A673 (cell line): ENCODE data around the gene CEP19.

Experiments
- CTCF ChIP-seq: fragments of 300-800, 200-600 bp; sonication (generic); conservative IDR thresholded peaks from 2 replicates; pipeline ENCODE4 v1.5.1; 2017; ENCODE audit warnings: low read depth, mild to moderate bottlenecking, antibody characterized with exemption, low read length, moderate library complexity, mixed read lengths
- EZH2 ChIP-seq: fragments of 200-600 bp; sonication (generic); IDR thresholded peaks from 2 replicates; pipeline ENCODE4 v1.6.1; 2017; ENCODE audit warnings: borderline replicate concordance, low read depth, mild to moderate bottlenecking, mixed read lengths, antibody characterized with exemption, low read length; ENCODE audit not compliant: poor library complexity, severe bottlenecking

GRCh38 chr3:196660381-196661166 lies 51.5 kb downstream of the CEP19 start:
- TF ChIP-seq CTCF (no peak), EZH2 (no peak)
